Measurements from ENCODE around the gene PFKL.

PFKL gene

GRCh38 chr21:44332383-44332782, 32.5 kb downstream of the PFKL start:
- DNase-seq (ENCODE audit: low read depth) = no peak
- no peak for TF ChIP-seq CTCF (IDR thresholded peaks at IDR 0.05; ENCODE audit: control insufficient read depth, extremely low read depth, insufficient read depth)
- no peak overlapping the region for H3K4me3 ChIP-seq (ENCODE audit: low read depth, low read length)

- TF ChIP-seq CTCF (IDR thresholded peaks at IDR 0.05; ENCODE audit: control insufficient read depth, extremely low read depth, insufficient read depth) = no peak
- no peak overlapping the region for H3K4me3 ChIP-seq (ENCODE audit: low read depth, low read length)
- no peak for DNase-seq (ENCODE audit: low read depth)
These were observed 33.1 kb downstream of the PFKL start for GRCh38 chr21:44332965-44333364.

DNA sequence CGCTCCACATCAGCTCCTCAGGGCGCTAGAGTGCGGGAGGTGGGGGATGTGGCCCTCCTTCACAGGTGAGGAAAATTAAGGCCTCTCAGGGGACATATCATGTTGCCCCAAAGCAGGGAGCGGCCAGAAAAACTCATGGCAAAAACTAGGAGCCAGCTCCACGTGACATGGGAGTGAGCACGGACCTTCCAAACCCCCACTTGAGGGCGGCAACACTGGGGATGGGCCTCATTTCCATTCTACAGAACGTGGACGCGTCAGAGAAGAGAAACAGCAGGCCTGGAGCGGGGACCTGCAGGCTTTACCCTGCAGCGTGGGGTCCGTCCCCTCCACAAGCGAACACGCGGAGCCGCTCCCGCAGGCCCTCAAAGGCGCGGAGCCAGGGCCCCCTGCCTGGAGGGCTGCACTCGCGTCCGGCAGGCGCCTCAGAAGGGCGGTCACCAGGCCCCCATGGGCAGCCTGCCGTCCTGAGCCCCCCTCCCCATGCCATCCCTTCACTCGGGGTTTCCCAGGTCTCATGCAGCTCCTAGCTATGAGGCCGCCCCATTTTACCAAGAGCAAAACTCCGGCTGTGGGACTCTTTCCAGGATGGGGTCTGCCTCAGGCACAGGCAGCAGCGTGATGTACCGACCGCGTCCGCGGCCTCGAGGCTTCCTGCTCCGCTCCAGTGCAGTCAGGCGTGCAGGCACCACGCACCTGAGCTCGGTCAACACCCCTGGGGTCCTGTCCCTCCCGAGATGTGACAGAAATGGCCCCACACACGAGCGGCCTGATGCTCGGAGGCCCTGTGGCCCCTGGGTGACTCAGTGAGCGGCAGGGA, 33.9 kb downstream of the PFKL start:
- no peak overlapping the region for H3K4me3 ChIP-seq (ENCODE audit: low read depth, low read length)
- DNase-seq (ENCODE audit: low read depth) = no peak
- no peak for TF ChIP-seq CTCF (IDR thresholded peaks at IDR 0.05; ENCODE audit: control insufficient read depth, extremely low read depth, insufficient read depth)

- no peak overlapping the region for H3K4me3 ChIP-seq (ENCODE audit: low read depth, low read length)
- TF ChIP-seq CTCF (IDR thresholded peaks at IDR 0.05; ENCODE audit: control insufficient read depth, extremely low read depth, insufficient read depth) = no peak
- DNase-seq (ENCODE audit: low read depth) = no peak
These were observed 34.6 kb downstream of the PFKL start for GRCh38 chr21:44334329-44335030.

- H3K4me3 ChIP-seq (ENCODE audit: low read depth, low read length) = no peak overlapping the region
- DNase-seq (ENCODE audit: low read depth) = no peak
- TF ChIP-seq CTCF (IDR thresholded peaks at IDR 0.05; ENCODE audit: control insufficient read depth, extremely low read depth, insufficient read depth) = no peak
These were observed 35.6 kb downstream of the PFKL start for GRCh38 chr21:44335266-44336059.

- DNase-seq (ENCODE audit: low read depth) = no peak
- H3K4me3 ChIP-seq (ENCODE audit: low read depth, low read length) = no peak overlapping the region
- no peak for TF ChIP-seq CTCF (IDR thresholded peaks at IDR 0.05; ENCODE audit: control insufficient read depth, extremely low read depth, insufficient read depth)
These were observed 37.6 kb downstream of the PFKL start for GRCh38 chr21:44337449-44337848.
